ENCODE measurements around the gene SLC25A51.

Gene SLC25A51

DNA sequence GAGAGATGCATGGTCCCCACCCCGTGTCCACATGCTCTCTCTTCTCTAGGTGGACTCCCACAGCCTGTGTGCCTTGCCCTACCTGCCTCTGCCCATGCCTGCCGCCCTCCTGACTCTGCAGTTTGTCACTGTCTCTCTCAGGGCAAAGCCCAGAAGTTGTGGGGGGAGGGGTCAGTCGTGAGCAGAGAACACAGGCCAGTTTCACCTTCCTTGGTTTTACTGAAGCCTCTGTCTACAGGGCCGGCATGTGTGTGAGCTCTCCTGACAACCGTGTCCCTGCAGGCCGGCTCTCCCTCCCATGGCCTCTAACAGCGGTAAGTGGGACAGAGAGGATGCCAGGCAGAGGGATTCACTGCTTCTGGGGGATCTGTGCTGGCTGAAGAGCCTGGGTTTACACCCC is 43.5 kb upstream of the SLC25A51 start:
- H3K9ac ChIP-seq (ENCODE audit: insufficient read length): no peak overlapping the region
- peaks cover 54% of the 10 kb centered on the region for H3K36me3 ChIP-seq (ENCODE audit: insufficient read depth, low read length)
- H3K4me3 ChIP-seq: no peak overlapping the region
- no peak for TF ChIP-seq FOXP2 (optimal IDR thresholded peaks at IDR 0.05; ENCODE audit: control extremely low read depth, extremely low read length, insufficient read depth)
- TF ChIP-seq EZH2 (IDR thresholded peaks at IDR 0.05): no peak
- no peak for TF ChIP-seq POLR2AphosphoS5 (IDR thresholded peaks at IDR 0.05; ENCODE audit: borderline replicate concordance, low read depth, low read length)
- H3K9me3 ChIP-seq (ENCODE audit: low read depth, low read length): no peaks in the 10 kb centered on the region
- no peak overlapping the region for H3K27ac ChIP-seq
- DNase-seq (ENCODE audit: low read depth, low spot score): no peak

GRCh38 chr9:37946971-37947370 is 43.0 kb upstream of the SLC25A51 start:
- no peak overlapping the region for H3K4me3 ChIP-seq

GRCh38 chr9:37946041-37946440 is 42.1 kb upstream of the SLC25A51 start:
- H3K4me3 ChIP-seq: no peak overlapping the region
- H3K36me3 ChIP-seq (ENCODE audit: insufficient read depth, low read length): peaks cover 50% of the 10 kb centered on the region
- H3K27ac ChIP-seq: no peak overlapping the region
- no peak overlapping the region for H3K9ac ChIP-seq (ENCODE audit: insufficient read length)
- no peaks in the 10 kb centered on the region for H3K9me3 ChIP-seq (ENCODE audit: low read depth, low read length)
- TF ChIP-seq EZH2 (IDR thresholded peaks at IDR 0.05) (no peak), POLR2AphosphoS5 (IDR thresholded peaks at IDR 0.05; ENCODE audit: borderline replicate concordance, low read depth, low read length) (no peak), FOXP2 (optimal IDR thresholded peaks at IDR 0.05; ENCODE audit: control extremely low read depth, extremely low read length, insufficient read depth) (no peak)
- DNase-seq (ENCODE audit: low read depth, low spot score): no peak

More at GRCh38 chr9:37946971-37947370, 43.0 kb upstream of the SLC25A51 start:
- TF ChIP-seq FOXP2 (optimal IDR thresholded peaks at IDR 0.05; ENCODE audit: control extremely low read depth, extremely low read length, insufficient read depth): no peak
- TF ChIP-seq EZH2 (IDR thresholded peaks at IDR 0.05): no peak
- TF ChIP-seq POLR2AphosphoS5 (IDR thresholded peaks at IDR 0.05; ENCODE audit: borderline replicate concordance, low read depth, low read length): no peak
- Histone ChIP-seq H3K9ac (ENCODE audit: insufficient read length) (no peak overlapping the region), H3K27ac (no peak overlapping the region), H3K36me3 (ENCODE audit: insufficient read depth, low read length) (peaks cover 49% of the 10 kb centered on the region), H3K9me3 (ENCODE audit: low read depth, low read length) (no peaks in the 10 kb centered on the region)
- no peak for DNase-seq (ENCODE audit: low read depth, low spot score)

DNA sequence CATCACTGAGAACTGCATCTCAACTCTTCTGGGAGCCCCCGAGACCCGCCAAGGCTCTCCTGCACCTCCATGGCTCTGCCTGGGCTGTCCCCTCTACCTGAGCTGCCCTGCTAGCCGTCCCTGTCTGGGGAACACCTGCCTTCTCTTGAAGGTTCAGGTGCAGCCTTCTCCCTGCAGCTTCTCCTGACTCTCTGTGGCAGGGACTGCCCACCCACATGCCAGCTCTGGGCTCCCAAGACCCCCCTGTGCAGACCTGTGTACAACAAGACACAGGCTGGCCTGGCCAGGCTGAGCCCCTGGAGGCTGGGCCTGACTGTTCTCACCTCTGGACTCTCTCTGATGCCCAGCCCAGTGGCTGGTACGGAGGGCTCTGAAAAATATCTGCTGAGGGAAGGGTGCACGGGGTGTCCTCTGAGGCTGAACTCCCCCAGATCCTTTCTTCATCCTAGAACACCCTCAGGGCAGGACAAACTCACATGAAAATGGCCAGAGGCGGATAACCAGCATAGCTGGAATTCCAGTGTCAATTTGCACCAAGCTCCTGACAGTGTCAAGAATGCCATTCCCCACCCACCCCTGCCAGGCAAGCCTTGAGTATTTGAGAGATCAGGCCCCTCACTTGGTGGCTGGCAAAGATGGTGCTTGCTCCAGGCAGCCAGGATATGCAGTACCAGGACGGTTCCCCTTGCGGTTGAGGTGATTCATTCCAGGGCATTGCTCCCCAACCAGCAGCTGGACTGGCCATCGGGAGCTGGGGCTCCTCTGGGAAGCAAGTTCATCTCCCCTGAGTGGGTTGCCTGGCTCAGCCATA is 40.9 kb upstream of the SLC25A51 start:
- Histone ChIP-seq H3K27ac (no peak overlapping the region), H3K9ac (ENCODE audit: insufficient read length) (no peak overlapping the region), H3K4me3 (no peak overlapping the region), H3K36me3 (ENCODE audit: insufficient read depth, low read length) (peaks cover 50% of the 10 kb centered on the region), H3K9me3 (ENCODE audit: low read depth, low read length) (no peaks in the 10 kb centered on the region)
- TF ChIP-seq EZH2 (IDR thresholded peaks at IDR 0.05) (no peak), FOXP2 (optimal IDR thresholded peaks at IDR 0.05; ENCODE audit: control extremely low read depth, extremely low read length, insufficient read depth) (no peak), POLR2AphosphoS5 (IDR thresholded peaks at IDR 0.05; ENCODE audit: borderline replicate concordance, low read depth, low read length) (no peak)
- DNase-seq (ENCODE audit: low read depth, low spot score): no peak

DNA sequence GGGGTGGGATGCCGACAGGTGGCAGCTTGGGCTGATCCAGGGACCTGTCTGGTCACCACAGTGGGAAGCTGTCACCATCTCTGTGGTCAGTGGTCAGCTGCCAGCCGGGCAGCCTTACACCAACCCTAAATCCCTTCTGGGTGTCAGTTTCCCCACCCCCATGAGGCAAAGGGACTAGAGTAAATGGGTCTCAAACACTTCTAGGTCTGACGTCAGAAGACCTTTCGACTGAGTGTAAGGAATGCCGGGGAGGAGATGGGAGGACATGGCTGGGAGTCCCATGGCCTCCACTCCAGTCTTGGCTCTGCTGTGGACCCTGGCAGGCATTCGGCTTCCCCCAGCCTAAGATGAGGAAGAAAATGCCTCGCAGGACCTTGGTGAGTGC is 40.3 kb upstream of the SLC25A51 start:
- Histone ChIP-seq H3K36me3 (ENCODE audit: insufficient read depth, low read length) (peaks cover 50% of the 10 kb centered on the region), H3K9ac (ENCODE audit: insufficient read length) (no peak overlapping the region), H3K27ac (no peak overlapping the region), H3K4me3 (no peak overlapping the region), H3K9me3 (ENCODE audit: low read depth, low read length) (no peaks in the 10 kb centered on the region)
- no peak for TF ChIP-seq FOXP2 (optimal IDR thresholded peaks at IDR 0.05; ENCODE audit: control extremely low read depth, extremely low read length, insufficient read depth)
- no peak for TF ChIP-seq POLR2AphosphoS5 (IDR thresholded peaks at IDR 0.05; ENCODE audit: borderline replicate concordance, low read depth, low read length)
- no peak for TF ChIP-seq EZH2 (IDR thresholded peaks at IDR 0.05)
- DNase-seq (ENCODE audit: low read depth, low spot score): no peak

DNA sequence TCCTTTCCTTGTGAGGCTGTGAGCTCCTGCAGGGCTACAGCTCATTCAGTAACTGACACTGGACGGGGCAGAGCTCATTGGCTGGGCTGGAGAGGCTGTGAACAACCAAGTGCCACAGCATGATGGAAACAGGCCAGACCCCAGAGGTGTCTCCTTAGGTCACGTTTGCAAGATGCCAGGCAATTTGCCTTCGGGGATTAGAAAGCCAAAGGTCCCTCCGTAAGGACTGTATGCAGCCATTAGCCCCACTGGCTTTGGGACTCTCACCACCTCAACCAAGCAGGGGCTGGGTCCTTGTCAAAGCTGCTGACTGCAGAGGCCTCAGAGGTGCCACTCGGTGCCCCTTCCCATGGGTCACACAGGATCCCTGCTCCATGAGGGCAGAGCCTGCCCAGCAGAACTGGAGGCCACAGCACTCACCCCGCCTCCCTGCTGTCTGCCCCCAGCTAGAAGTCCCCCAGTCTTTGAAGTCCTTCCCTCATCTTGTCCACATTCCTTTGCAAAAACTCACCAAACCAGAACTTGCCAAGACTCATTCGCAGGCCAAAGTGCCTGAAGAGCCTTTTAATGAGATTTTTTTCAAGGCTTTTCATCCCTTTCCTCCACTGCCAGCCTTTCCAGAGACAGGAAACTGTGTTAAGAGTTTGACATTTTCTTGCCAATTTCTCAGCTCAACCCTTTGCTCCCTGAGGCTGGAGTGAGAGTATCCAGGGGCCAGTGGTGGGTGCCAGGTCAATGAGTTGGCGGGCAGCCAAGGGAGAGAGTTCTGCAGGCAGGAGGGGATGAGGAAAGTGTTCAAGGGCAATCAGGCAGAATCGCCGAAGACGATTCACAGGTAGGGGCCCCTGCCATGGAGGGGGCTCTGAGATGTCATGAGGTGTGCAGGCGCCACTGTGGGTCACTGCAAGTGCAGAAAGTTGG is 39.7 kb upstream of the SLC25A51 start:
- H3K27ac ChIP-seq: no peak overlapping the region
- peaks cover 47% of the 10 kb centered on the region for H3K36me3 ChIP-seq (ENCODE audit: insufficient read depth, low read length)
- DNase-seq (ENCODE audit: low read depth, low spot score): no peak

DNA sequence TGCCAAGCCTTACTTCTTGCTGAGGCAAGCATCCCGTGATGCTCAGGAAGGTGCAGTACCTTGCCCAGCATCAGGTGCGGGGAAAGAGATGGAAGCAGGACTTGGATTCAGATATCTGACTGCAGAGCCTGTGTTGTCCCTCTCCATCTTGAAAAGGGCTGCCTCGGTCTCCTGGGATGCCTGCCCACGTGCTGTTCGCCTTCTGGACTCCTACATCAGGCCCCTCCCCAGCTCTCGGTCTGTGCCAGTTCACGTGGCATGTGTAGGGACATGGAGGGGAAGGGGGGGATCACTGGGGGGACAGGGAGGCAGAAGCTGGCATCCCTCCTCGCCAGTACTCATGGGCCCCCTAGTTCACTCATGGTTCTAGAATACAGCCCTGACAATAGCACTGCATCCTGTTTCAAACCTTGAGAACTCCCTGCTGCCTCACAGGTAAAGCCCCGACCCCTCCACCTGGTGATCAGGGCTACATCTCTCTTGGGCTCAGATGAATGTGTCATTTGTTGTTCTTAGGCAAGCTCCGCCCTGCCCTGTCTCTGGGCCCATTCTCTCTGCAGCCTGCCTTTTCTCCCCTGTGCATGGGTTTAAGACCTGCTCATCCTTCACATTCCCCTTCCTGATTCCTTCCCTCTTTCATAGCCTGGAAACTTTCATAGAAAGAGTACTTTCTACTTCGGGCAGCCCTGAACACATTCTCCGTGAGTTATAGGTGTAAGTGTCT is 38.9 kb upstream of the SLC25A51 start:
- Histone ChIP-seq H3K9ac (ENCODE audit: insufficient read length) (no peak overlapping the region), H3K9me3 (ENCODE audit: low read depth, low read length) (no peaks in the 10 kb centered on the region), H3K4me3 (no peak overlapping the region), H3K36me3 (ENCODE audit: insufficient read depth, low read length) (peaks cover 38% of the 10 kb centered on the region; the same call in 1 of the 2 replicates), H3K27ac (no peak overlapping the region)
- DNase-seq (ENCODE audit: low read depth, low spot score): no peak
- TF ChIP-seq POLR2AphosphoS5 (IDR thresholded peaks at IDR 0.05; ENCODE audit: borderline replicate concordance, low read depth, low read length) (no peak), EZH2 (IDR thresholded peaks at IDR 0.05) (no peak), FOXP2 (optimal IDR thresholded peaks at IDR 0.05; ENCODE audit: control extremely low read depth, extremely low read length, insufficient read depth) (no peak)

More for the DNA sequence above, 39.7 kb upstream of the SLC25A51 start:
- Histone ChIP-seq H3K4me3 (no peak overlapping the region), H3K9ac (ENCODE audit: insufficient read length) (no peak overlapping the region), H3K9me3 (ENCODE audit: low read depth, low read length) (no peaks in the 10 kb centered on the region)
- TF ChIP-seq EZH2 (IDR thresholded peaks at IDR 0.05) (no peak), FOXP2 (optimal IDR thresholded peaks at IDR 0.05; ENCODE audit: control extremely low read depth, extremely low read length, insufficient read depth) (no peak), POLR2AphosphoS5 (IDR thresholded peaks at IDR 0.05; ENCODE audit: borderline replicate concordance, low read depth, low read length) (no peak)

Measured in SK-N-MC (cell line).